GM18873 (cell line): Measurements from ENCODE around the gene ABI3BP.
A peak's percentile ranks its signal among the peaks of the same experiment; 100 is the strongest.
"Not testable (repeated sequence)": the region's sequence is repeated elsewhere in the genome, so short reads cannot be mapped to it uniquely, and the experiment has no call there.

Experiments
- ATAC-seq: cut with Tn5 transposase; IDR thresholded peaks from one replicate; pipeline ENCODE4 v1.9.1; 2021; ENCODE audit warnings: mild to moderate bottlenecking, moderate library complexity, moderate number of reproducible peaks; ENCODE audit not compliant: unreplicated experiment, low FRiP score

Gene ABI3BP

DNA sequence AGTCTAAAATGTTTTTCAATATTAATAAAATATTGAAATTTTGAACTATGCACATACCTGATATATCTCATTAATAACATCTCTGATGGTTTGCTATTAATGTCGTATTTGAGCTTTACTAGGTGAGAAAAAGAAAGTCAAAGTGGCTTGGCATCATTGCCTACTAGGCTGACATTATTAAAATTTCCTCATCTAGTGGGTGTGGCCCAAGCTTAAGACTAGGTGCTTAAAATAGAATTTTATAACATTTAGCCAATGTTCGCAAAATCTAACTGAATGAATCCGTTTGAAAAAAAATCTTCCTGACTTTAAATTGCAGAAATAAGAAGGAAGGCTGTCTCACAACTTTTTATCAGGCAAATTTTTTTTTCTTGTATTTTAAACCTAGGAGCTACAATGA is 46.1 kb downstream of the ABI3BP start:
- ATAC-seq, result no peak

DNA sequence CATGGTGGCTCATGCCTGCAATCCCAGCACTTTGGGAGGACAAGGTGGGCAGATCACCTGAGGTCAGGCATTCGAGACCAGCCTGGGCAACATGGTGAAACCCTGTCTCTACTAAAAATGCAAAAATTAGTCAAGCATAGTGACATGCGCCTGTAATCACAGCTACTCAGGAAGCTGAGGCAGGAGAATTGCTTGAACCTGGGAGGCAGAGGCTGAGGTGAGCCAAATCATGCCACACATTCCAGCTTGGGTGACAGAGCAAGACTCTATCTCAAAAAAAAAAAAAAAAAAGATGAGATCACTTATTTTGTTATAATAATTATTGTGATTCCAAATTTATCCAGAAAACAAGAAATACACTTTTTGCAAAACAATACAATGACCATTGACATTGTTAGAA is 47.1 kb downstream of the ABI3BP start:
- not testable (repeated sequence) for ATAC-seq

DNA sequence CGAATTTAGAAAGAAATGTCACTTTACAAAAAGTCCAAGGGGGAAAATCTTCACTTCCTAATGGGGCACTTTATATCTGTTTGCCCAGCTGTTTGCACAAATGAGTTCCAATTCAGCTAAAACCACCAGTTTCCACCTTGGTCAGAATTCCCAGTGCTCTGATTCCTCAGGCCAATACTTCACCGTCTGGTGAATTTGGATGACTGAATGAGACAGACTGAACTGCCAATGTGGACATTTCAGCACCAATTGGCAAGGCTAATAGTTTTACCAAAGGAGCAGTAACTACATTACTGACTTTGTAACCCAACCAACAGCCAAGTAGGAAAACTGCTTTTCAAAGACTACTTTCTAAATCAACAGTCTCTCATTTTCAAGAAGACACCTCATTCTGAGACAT is 51.8 kb downstream of the ABI3BP start:
- no peak for ATAC-seq

DNA sequence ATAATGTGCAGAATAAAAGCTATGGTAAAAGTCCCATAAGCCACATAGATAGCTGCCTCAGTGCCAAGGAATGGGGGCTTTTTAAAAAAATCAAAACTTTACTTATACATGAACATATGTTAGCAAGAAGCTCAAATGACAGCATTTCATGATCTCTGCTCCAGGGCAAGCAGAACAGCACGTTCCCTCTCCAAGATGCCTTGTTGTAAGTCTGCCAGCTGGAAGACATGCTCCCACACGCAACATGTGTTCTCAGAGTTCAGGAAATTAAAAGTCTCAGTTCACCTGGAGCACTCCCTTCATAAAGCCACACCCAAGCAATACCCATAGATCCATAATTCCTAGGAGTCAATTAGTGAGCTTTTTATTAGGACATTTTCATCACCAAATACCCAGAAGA is 52.2 kb downstream of the ABI3BP start:
- ATAC-seq, result no peak

DNA sequence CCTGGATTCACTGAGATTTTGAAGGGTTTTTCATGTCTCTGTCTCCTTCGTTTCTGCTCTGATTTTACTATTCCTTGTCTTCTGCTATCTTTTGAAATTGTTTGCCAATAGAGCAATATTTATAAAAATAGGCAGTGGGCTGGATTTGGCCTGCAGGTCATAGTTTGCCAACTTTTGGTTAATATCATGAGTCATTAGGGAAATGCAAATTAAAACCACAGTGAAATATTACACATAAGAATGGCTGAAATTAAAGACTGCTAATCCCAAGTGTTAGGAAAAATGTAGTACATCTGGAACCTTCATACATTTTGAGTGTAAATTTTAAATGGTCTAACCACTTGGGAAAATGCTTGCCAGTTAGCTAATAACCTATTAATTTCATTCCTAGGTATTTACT is 56.3 kb downstream of the ABI3BP start:
- ATAC-seq, result no peak

GRCh38 chr3:100932491-100932890 is 60.7 kb downstream of the ABI3BP start:
- ATAC-seq, result no peak

DNA sequence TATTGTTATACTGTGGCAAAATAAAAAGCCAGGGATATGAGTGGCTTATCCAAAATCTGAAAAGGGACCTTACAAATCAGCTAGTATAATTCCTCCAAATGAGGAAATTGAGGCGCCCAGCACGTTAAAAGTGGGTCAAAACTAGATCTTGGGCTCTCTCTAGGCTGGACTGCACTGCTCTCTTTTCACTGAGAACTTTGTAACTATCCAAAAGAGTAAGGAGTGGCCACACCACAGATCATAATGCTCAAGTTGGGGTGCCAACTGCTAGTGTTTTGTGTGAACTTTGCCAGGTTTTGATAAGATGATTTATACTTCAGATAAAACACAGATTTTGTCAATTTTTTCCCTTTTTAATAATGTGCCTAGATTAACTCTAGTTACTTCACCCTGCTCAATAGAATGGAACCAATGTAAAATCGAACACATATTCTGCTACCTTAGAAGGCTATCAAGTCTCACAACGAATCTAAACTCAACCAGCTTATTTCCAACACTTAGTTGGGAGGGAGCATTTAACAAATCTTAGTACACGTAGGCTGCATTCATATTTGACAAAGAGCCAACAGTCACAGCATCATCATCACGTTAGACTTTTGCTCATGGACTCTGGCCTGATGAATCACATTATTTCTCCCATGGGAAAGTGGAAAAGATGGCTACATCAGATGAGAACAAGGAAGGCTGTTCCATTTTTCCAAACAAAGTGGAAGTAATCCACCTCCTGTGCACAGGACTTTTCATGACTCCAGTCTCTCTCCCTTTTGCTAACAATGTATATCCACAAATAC is 64.4 kb downstream of the ABI3BP start:
- ATAC-seq, result no peak

GRCh38 chr3:100927775-100928174 is 65.4 kb downstream of the ABI3BP start:
- ATAC-seq, result no peak

GRCh38 chr3:100915706-100916495 is 77.3 kb downstream of the ABI3BP start:
- ATAC-seq, result no peak

- no peak for ATAC-seq
Observed at GRCh38 chr3:100913870-100914648, 79.2 kb downstream of the ABI3BP start.

GRCh38 chr3:100912976-100913545 is 80.2 kb downstream of the ABI3BP start:
- no peak for ATAC-seq

DNA sequence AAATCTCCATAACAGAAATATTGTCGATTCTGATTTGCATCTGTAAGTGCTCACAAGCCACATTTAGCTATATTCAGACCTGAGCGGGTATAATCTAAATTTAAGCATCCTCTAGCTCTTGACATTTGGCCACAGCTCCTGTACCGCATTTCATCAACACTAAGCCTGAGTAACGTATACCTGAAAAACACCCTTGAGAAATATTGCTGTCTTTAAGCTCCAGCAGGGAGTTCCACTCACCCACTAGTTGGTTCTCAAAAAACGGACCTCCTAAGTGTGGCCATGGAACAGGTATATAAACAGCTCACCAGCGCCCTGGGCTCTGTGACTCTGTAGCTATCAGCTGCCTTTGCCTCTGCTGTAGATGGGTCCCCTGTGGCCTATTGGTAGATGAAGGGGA is 80.7 kb downstream of the ABI3BP start:
- ATAC-seq, result no peak

DNA sequence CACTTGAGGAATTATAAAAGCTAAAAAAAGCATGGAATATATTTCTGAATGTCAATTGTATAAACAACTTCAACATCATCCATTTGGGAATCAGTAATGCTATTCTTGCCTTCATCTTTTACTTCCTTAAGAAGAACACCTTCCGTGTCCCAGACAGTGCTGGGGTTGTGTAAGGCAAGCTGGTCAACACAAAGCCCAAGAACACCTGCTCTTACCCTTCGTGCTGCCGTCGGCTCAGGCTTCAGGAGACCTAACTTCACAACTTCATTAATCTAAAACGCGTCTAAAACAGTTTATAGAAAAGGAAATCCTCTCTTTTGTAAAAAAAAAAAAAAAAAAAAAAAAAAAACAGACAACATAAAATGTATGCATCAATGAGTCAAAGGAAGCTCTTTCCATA is 81.3 kb downstream of the ABI3BP start:
- ATAC-seq, result no peak

DNA sequence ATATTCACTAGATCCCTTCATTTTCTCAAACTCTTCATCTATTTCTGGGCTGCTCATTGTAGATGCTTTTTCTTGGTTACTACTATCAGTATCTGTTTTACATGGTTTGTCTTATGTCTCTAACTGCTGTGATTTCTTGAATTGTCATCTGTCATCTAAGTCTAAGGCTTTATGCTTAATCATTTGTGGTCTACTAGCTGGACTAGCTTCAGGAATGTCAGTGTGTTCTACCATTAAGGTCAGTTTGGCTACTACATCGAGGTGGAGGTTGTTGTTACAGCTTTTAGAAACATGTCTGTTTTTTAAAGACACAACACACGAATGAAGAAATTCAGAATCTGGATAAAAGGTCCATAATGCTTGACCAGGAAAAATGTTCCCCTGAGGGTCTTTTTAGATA is 82.2 kb downstream of the ABI3BP start:
- no peak for ATAC-seq

- no peak for ATAC-seq
Observed at GRCh38 chr3:100902572-100902971, 90.6 kb downstream of the ABI3BP start.

DNA sequence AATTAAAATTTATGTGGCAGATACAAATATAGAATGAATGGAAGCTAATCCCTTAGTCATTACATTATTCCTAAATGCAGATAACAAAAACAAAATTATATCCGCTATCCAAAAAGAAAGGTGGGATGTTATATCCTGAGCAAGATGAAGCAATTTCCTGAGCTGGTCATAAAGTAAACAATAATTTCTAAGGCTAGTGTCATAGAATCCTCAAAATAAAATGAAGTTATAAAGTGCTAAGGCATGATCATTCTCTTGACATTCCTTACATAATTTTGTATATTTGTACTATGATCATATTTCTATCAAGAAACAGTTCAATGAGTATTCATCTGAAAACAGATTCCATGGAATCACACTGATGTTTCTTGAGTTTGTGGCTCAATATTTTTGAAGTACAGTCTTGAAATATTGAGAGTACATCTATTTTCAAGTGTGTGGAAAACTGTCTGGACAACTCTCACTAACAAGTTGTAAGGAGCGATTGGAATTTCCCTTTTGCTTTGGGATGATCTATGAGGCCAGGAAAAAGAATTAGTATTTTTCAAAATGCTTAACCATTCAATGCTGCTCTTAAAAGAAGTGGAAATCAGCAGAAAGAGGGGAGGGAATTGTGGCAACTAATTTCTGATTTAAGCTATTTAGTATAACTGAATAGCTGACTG is 92.4 kb downstream of the ABI3BP start:
- no peak for ATAC-seq

DNA sequence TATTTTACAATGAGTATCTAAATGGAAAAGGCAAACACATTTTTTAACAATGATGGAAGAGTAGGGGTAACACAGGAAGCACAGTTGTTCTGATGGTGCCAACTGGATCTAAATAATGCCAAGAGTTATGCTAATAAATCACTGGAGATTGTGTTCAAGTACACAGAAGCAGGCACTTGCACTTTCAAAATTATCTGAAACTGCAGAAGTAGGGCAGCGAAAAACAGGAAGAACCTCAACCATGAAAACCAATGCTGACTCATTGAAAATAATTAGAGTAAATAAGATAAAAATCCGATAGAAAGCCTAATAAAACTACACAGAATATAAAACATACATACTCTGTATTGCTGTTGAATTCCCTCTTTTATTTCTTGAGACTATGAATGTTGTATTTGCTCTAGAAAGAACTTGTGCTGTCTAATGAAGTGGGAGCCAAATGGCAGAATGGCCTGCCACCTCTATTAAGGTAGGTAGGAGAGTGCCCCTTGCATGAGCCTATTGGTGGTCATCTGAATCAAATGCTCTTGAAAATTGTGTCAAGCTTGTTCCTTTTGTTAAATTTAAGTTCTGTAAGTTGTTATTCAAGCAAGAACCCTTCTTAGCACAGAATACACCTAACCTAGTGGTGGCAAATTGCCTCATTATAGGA is 93.7 kb downstream of the ABI3BP start:
- ATAC-seq, result peak; percentile 76

DNA sequence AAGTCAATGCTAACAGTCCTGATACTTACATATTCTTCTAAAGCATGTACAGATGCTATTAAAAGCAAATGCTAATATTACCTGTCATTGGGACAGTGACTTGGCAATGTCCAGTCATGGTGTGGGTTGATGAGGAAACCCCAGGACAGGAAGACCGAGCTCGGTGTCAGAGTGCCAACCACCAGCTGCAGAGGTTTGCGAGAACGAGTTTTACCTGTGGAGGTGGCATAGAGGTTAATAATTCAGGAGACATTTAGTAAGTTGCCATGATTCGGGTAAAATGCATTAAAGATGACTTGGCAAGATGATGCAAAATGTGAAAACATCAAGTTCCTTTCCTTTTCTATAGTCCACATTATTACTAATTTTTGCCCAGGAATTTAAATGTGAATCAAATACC is 94.5 kb downstream of the ABI3BP start:
- ATAC-seq, result no peak

- no peak for ATAC-seq
Observed at GRCh38 chr3:100896994-100897393, 96.2 kb downstream of the ABI3BP start.

DNA sequence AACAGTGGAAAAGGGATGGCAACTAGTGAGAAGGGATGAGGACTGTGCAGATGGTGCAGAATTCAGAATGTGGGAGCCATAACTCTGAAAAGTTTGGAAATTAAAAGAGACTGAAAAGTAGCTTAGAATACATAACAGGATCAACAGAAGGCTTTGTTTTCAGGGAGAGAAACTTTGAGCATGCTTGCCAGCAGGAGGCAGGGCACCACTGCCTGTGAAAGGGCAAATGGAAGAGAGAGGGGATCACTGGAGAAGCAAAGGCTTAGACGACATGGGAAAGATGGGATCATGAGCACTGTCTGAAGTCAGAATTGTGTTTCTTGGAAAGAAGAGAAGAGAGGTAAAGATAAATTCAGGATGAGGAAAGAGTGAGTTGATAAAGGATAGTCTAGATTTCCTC is 99.6 kb downstream of the ABI3BP start:
- ATAC-seq, result no peak
